A549 (cell line): ENCODE measurements around the gene RPL27A. TPM values are rescaled to one million over a fixed set of nuclear protein-coding genes. Genes with fewer than 3 reads are reported as not detected.

Source experiments
- ATAC-seq, 2 experiments: fragments of 200-7000 bp in 1 of 2; fragments of >200 bp in 1 of 2; cut with Nextera tagmentation in 1 of 2; cut with Tn5 transposase in 1 of 2; 3 replicates each; pipeline versions ENCODE4 v1.8.0 to v1.9.1; 2018 to 2020; ENCODE audit warnings: mild to moderate bottlenecking in 1 of 2, moderate library complexity in 1 of 2
- CTCF ChIA-PET: fragments of 300-600 bp; sonication (Branson Sonifier 250); formaldehyde crosslinking; extraction: SDS; loops from one replicate; lab custom pipeline; 2021; ENCODE audit warnings: antibody characterized with exemption, inconsistent platforms; lab: Yijun Ruan, JAX
- POLR2A ChIA-PET: fragments of 350-600 bp; formaldehyde crosslinking; extraction: SDS; loops from one replicate; lab custom pipeline; 2021; ENCODE audit warnings: antibody characterized with exemption, inconsistent platforms; lab: Yijun Ruan, JAX
- DNase-seq, 2 experiments: peaks; one replicate each; pipeline versions ENCODE4 v3.0.0 to v3.0.0-alpha.2; 2011 to 2016; ENCODE audit warnings: low read depth in 1 of 2, low spot score in 1 of 2
- FAIRE-seq: peaks from 2 replicates; lab custom pipeline; 2011; peaks lifted over from hg19 to GRCh38; lab: Jason Lieb, UNC
- H3K27ac ChIP-seq, 2 experiments: fragments of >200 bp; sonication (Bioruptor Twin); formaldehyde crosslinking; 3 replicates each; pipeline ENCODE4 v1.5.1; 2016 to 2017
- H3K4me1 ChIP-seq: fragments of >200 bp; sonication (Bioruptor Twin); formaldehyde crosslinking; 3 replicates; pipeline ENCODE4 v1.6.1; 2016
- H3K4me2 ChIP-seq: fragments of >200 bp; sonication (Bioruptor Twin); formaldehyde crosslinking; 3 replicates; pipeline ENCODE4 v1.6.1; 2016
- H3K4me3 ChIP-seq: fragments of >200 bp; sonication (Bioruptor Twin); formaldehyde crosslinking; 3 replicates; pipeline ENCODE4 v1.5.1; 2016
- H3K9me3 ChIP-seq: fragments of >200 bp; sonication (Bioruptor Twin); formaldehyde crosslinking; 3 replicates; pipeline ENCODE4 v1.6.1; 2016
- CEBPB ChIP-seq, 2 experiments: fragments of >200 bp in 1 of 2; sonication (Bioruptor Twin) in 1 of 2; formaldehyde crosslinking in 1 of 2; IDR thresholded peaks; 2 replicates each; pipeline ENCODE4 v1.6.1; 2012 to 2016
- CHD4 ChIP-seq: fragments of 200-600 bp; sonication (generic); IDR thresholded peaks from 2 replicates; pipeline ENCODE4 v1.6.1; 2016; ENCODE audit warnings: antibody characterized with exemption, mild to moderate bottlenecking, borderline replicate concordance
- ELK1 ChIP-seq: fragments of 150-350 bp; IDR thresholded peaks from 2 replicates; pipeline ENCODE4 v1.6.1; 2014; ENCODE audit warnings: low read depth, mild to moderate bottlenecking, low read length
- EP300 ChIP-seq, 2 experiments: fragments of >200 bp; sonication (Bioruptor Twin); formaldehyde crosslinking; IDR thresholded peaks; 2 replicates in 1 of 2; 3 replicates in 1 of 2; pipeline ENCODE4 v1.6.1; 2016 to 2017
- FOSL2 ChIP-seq, 2 experiments: fragments of 450-650 bp in 1 of 2; fragments of >200 bp in 1 of 2; sonication (Bioruptor Twin) in 1 of 2; formaldehyde crosslinking; IDR thresholded peaks; 2 replicates each; pipeline versions ENCODE4 v1.5.0 to v1.6.1; 2016 to 2020; ENCODE audit warnings: mild to moderate bottlenecking in 1 of 2, moderate library complexity in 1 of 2
- GATA3 ChIP-seq: IDR thresholded peaks from 2 replicates; pipeline ENCODE4 v1.6.1; 2012; ENCODE audit warnings: borderline replicate concordance
- HDAC2 ChIP-seq: fragments of 200-600 bp; sonication (generic); IDR thresholded peaks from 2 replicates; pipeline ENCODE4 v1.6.1; 2016
- HES2 ChIP-seq: fragments of >200 bp; sonication (Bioruptor Twin); formaldehyde crosslinking; IDR thresholded peaks from 2 replicates; pipeline ENCODE4 v1.6.1; 2016
- HOXA7 ChIP-seq: fragments of 250-450 bp; sonication (Bioruptor Pico); IDR thresholded peaks from 2 replicates; pipeline ENCODE4 v1.5.0; 2020; ENCODE audit warnings: mild to moderate bottlenecking, moderate library complexity
- HOXB13 ChIP-seq: fragments of 250-450 bp; sonication (Bioruptor Pico); IDR thresholded peaks from 2 replicates; pipeline ENCODE4 v1.5.0; 2020; ENCODE audit warnings: low read depth, mild to moderate bottlenecking, moderate library complexity
- JUNB ChIP-seq: fragments of >200 bp; sonication (Bioruptor Twin); formaldehyde crosslinking; IDR thresholded peaks from 2 replicates; pipeline ENCODE4 v1.6.1; 2016
- KDM1A ChIP-seq: fragments of 200-600 bp; sonication (generic); IDR thresholded peaks from 2 replicates; pipeline ENCODE4 v1.6.1; 2016; ENCODE audit warnings: low read depth, mild to moderate bottlenecking
- MAFK ChIP-seq: fragments of 450-650 bp; IDR thresholded peaks from 2 replicates; pipeline ENCODE4 v1.6.1; 2014; ENCODE audit not compliant: partially characterized antibody
- NFE2L2 ChIP-seq: fragments of 150-350 bp; conservative IDR thresholded peaks from 2 replicates; pipeline ENCODE4 v1.6.1; 2014; ENCODE audit warnings: low read length
- POLR2A ChIP-seq: IDR thresholded peaks from 2 replicates; pipeline ENCODE4 v1.6.1; 2012; ENCODE audit warnings: mild to moderate bottlenecking, low read length
- RCOR1 ChIP-seq: fragments of 150-350 bp; IDR thresholded peaks from 2 replicates; pipeline ENCODE4 v1.6.1; 2014; ENCODE audit warnings: antibody characterized with exemption, low read length, low read depth
- SREBF2 ChIP-seq: fragments of 450-650 bp; IDR thresholded peaks from 2 replicates; pipeline ENCODE4 v1.6.1; 2014; ENCODE audit warnings: mild to moderate bottlenecking, moderate library complexity
- USF2 ChIP-seq: fragments of 450-650 bp; IDR thresholded peaks from 2 replicates; pipeline ENCODE4 v1.6.1; 2014; ENCODE audit warnings: antibody characterized with exemption
- ZSCAN20 ChIP-seq: fragments of 250-450 bp; sonication (Bioruptor Pico); IDR thresholded peaks from 2 replicates; pipeline ENCODE4 v1.8.0; 2022; ENCODE audit warnings: mild to moderate bottlenecking, moderate library complexity
- WGBS: methylation state at CpG from one replicate; pipeline ENCODE4 v1.1.6; 2017; ENCODE audit errors: missing lambda C conversion rate; 5-methylcytosine and 5-hydroxymethylcytosine counted together
- polyA plus RNA-seq, 4 experiments: library from polyadenylated mRNA; depleted of rRNA in 3 of 4; stranded (reverse); fragments of >200 nt; fragmentation: RNase III in 1 of 4; extraction: RNeasy Plus Mini Kit Qiagen cat#74134 plus additional on column Dnase treatment in 1 of 4; gene quantifications; 2 replicates in 3 of 4; 3 replicates in 1 of 4; pipeline ENCODE4 v1.2.3, GENCODE V29; 2011 to 2017
- TF ChIP-seq, protein P1 (sequence below): IDR thresholded peaks from 2 replicates; pipeline ENCODE4 v1.6.1; 2012
- TF ChIP-seq, protein P2 (sequence below): fragments of >200 bp; sonication (Bioruptor Twin); formaldehyde crosslinking; IDR thresholded peaks from 3 replicates; pipeline ENCODE4 v1.5.1; 2016

RPL27A gene
- polyA plus RNA-seq, 2 of the 4 experiments (the other 2 are of a cell fraction), result 804 to 3,631 TPM

- 91% methylated on average over 11 of the region's 11 CpGs for WGBS
- ChIA-PET CTCF (interaction anchor here (0.5 to 3.0 kb wide), 4 partner anchors 9 to 115 kb away, joined by 3 to 12 read pairs (median 4); no protein-coding TSS in a partner anchor), POLR2A (interaction anchor here (2.8 kb wide), 1 partner anchor 10 kb away, joined by 15 read pairs; no protein-coding TSS in a partner anchor)
- FAIRE-seq, result no peak
- ATAC-seq, result peak in 1 of 2 experiments; percentile 2; a peak in 2 of 6 replicates
- Histone ChIP-seq H3K9me3 (no peaks in the 10 kb centered on the region), H3K4me1 (peaks cover 16% of the 10 kb centered on the region), H3K4me2 (peak overlapping the region; percentile 12; the same call in 1 of the 3 replicates), H3K4me3 (no peak overlapping the region), H3K27ac (peak overlapping the region in 1 of 2 experiments; percentile 54; a peak in 2 of 6 replicates)
- TF ChIP-seq POLR2A, result no peak
- TF ChIP-seq CHD4, result no peak
- TF ChIP-seq FOSL2 (IDR thresholded peaks at IDR 0.05), result no peak
- TF ChIP-seq FOSL2 (CRISPR knock-in tag; IDR thresholded peaks at IDR 0.05), result no peak
- no peak for TF ChIP-seq HDAC2
- TF ChIP-seq MAFK, result no peak
- TF ChIP-seq KDM1A, result no peak
- no peak for TF ChIP-seq GATA3
- no peak for TF ChIP-seq HOXA7 (CRISPR knock-in tag)
- TF ChIP-seq SREBF2, result no peak
- TF ChIP-seq RCOR1, result no peak
- TF ChIP-seq NFE2L2, result no peak
- TF ChIP-seq USF2, result no peak
- no peak for TF ChIP-seq ZSCAN20 (CRISPR knock-in tag)
- TF ChIP-seq, protein P1, sequence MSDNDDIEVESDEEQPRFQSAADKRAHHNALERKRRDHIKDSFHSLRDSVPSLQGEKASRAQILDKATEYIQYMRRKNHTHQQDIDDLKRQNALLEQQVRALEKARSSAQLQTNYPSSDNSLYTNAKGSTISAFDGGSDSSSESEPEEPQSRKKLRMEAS, result no peak
- DNase-seq, result no peak
Measured at GRCh38 chr11:8698917-8699441, 16.4 kb downstream of the RPL27A start.

- H3K27ac ChIP-seq, result peak overlapping the region in 1 of 2 experiments; percentile 24; a peak in 1 of 6 replicates
- H3K4me3 ChIP-seq, result no peak overlapping the region
- peaks cover 16% of the 10 kb centered on the region for H3K4me1 ChIP-seq
- no peak overlapping the region for H3K4me2 ChIP-seq
- ChIA-PET POLR2A (interaction anchor here (2.8 kb wide), 1 partner anchor 11 kb away, joined by 15 read pairs; no protein-coding TSS in a partner anchor), CTCF (interaction anchor here (1.1 to 1.5 kb wide), 3 partner anchors 9 to 260 kb away, joined by 3 to 4 read pairs (median 4); no protein-coding TSS in a partner anchor)
- ATAC-seq, result no peak
- 55% methylated on average over 2 of the region's 3 CpGs for WGBS
- no peak for FAIRE-seq
- no peak for DNase-seq
- H3K9me3 ChIP-seq, result no peaks in the 10 kb centered on the region
- no peak for TF ChIP-seq HOXB13 (CRISPR knock-in tag)
- no peak for TF ChIP-seq CEBPB (IDR thresholded peaks at IDR 0.05)
- no peak for TF ChIP-seq ELK1
- TF ChIP-seq EP300 (IDR thresholded peaks at IDR 0.05), result no peak
- TF ChIP-seq JUNB, result no peak
- no peak for TF ChIP-seq MAFK
- TF ChIP-seq, protein P2, sequence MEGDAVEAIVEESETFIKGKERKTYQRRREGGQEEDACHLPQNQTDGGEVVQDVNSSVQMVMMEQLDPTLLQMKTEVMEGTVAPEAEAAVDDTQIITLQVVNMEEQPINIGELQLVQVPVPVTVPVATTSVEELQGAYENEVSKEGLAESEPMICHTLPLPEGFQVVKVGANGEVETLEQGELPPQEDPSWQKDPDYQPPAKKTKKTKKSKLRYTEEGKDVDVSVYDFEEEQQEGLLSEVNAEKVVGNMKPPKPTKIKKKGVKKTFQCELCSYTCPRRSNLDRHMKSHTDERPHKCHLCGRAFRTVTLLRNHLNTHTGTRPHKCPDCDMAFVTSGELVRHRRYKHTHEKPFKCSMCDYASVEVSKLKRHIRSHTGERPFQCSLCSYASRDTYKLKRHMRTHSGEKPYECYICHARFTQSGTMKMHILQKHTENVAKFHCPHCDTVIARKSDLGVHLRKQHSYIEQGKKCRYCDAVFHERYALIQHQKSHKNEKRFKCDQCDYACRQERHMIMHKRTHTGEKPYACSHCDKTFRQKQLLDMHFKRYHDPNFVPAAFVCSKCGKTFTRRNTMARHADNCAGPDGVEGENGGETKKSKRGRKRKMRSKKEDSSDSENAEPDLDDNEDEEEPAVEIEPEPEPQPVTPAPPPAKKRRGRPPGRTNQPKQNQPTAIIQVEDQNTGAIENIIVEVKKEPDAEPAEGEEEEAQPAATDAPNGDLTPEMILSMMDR, result no peak
- TF ChIP-seq, protein P1, result no peak
- TF ChIP-seq HES2, result no peak
Measured at GRCh38 chr11:8699903-8700302, 17.3 kb downstream of the RPL27A start.
